ENCODE measurements around the gene ARRB2. TPM values are rescaled to one million over a fixed set of nuclear protein-coding genes. Genes with fewer than 3 reads are reported as not detected.

The ARRB2 gene
- total and polyA plus RNA-seq, 2 of the 13 experiments (the other 11 are each of a cell fraction or from before 2014, with no cell fraction given): 21.5 to 49.2 TPM

- TF ChIP-seq, protein P1, sequence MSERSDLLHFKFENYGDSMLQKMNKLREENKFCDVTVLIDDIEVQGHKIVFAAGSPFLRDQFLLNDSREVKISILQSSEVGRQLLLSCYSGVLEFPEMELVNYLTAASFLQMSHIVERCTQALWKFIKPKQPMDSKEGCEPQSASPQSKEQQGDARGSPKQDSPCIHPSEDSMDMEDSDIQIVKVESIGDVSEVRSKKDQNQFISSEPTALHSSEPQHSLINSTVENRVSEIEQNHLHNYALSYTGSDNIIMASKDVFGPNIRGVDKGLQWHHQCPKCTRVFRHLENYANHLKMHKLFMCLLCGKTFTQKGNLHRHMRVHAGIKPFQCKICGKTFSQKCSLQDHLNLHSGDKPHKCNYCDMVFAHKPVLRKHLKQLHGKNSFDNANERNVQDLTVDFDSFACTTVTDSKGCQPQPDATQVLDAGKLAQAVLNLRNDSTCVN (CRISPR knock-in tag; IDR thresholded peaks at IDR 0.05; ENCODE audit: borderline replicate concordance): no peak; the same call in none of the 2 replicates
- TF ChIP-seq HIVEP1 (CRISPR knock-in tag; IDR thresholded peaks at IDR 0.05) (peak; percentile 55; the same call in 1 of the 2 replicates), ZNF512 (CRISPR knock-in tag; IDR thresholded peaks at IDR 0.05) (no peak), CCDC6 (CRISPR knock-in tag; IDR thresholded peaks at IDR 0.05) (no peak), RBM22 (optimal IDR thresholded peaks at IDR 0.05; ENCODE audit: low read length) (no peak), CHCHD3 (CRISPR knock-in tag; IDR thresholded peaks at IDR 0.05) (no peak), XRCC5 (optimal IDR thresholded peaks at IDR 0.05; ENCODE audit: low read length) (peak; percentile 54), PLRG1 (conservative IDR thresholded peaks at IDR 0.05) (no peak), WIZ (CRISPR knock-in tag; IDR thresholded peaks at IDR 0.05) (no peak), SNAI1 (CRISPR knock-in tag; IDR thresholded peaks at IDR 0.05; ENCODE audit: borderline replicate concordance) (no peak), RNF2 (conservative IDR thresholded peaks at IDR 0.05; ENCODE audit: low read depth) (no peak), RBAK (CRISPR knock-in tag; IDR thresholded peaks at IDR 0.05) (no peak)
- TF ChIP-seq, protein P2, sequence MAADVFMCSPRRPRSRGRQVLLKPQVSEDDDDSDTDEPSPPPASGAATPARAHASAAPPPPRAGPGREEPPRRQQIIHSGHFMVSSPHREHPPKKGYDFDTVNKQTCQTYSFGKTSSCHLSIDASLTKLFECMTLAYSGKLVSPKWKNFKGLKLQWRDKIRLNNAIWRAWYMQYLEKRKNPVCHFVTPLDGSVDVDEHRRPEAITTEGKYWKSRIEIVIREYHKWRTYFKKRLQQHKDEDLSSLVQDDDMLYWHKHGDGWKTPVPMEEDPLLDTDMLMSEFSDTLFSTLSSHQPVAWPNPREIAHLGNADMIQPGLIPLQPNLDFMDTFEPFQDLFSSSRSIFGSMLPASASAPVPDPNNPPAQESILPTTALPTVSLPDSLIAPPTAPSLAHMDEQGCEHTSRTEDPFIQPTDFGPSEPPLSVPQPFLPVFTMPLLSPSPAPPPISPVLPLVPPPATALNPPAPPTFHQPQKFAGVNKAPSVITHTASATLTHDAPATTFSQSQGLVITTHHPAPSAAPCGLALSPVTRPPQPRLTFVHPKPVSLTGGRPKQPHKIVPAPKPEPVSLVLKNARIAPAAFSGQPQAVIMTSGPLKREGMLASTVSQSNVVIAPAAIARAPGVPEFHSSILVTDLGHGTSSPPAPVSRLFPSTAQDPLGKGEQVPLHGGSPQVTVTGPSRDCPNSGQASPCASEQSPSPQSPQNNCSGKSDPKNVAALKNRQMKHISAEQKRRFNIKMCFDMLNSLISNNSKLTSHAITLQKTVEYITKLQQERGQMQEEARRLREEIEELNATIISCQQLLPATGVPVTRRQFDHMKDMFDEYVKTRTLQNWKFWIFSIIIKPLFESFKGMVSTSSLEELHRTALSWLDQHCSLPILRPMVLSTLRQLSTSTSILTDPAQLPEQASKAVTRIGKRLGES (CRISPR knock-in tag; IDR thresholded peaks at IDR 0.05; ENCODE audit: borderline replicate concordance): no peak
- TF ChIP-seq, protein P3, sequence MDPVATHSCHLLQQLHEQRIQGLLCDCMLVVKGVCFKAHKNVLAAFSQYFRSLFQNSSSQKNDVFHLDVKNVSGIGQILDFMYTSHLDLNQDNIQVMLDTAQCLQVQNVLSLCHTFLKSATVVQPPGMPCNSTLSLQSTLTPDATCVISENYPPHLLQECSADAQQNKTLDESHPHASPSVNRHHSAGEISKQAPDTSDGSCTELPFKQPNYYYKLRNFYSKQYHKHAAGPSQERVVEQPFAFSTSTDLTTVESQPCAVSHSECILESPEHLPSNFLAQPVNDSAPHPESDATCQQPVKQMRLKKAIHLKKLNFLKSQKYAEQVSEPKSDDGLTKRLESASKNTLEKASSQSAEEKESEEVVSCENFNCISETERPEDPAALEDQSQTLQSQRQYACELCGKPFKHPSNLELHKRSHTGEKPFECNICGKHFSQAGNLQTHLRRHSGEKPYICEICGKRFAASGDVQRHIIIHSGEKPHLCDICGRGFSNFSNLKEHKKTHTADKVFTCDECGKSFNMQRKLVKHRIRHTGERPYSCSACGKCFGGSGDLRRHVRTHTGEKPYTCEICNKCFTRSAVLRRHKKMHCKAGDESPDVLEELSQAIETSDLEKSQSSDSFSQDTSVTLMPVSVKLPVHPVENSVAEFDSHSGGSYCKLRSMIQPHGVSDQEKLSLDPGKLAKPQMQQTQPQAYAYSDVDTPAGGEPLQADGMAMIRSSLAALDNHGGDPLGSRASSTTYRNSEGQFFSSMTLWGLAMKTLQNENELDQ (CRISPR knock-in tag; IDR thresholded peaks at IDR 0.05; ENCODE audit: borderline replicate concordance): no peak
- TF ChIP-seq, protein P4, sequence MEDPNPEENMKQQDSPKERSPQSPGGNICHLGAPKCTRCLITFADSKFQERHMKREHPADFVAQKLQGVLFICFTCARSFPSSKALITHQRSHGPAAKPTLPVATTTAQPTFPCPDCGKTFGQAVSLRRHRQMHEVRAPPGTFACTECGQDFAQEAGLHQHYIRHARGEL (CRISPR knock-in tag; IDR thresholded peaks at IDR 0.05): no peak
- TF ChIP-seq, protein P5, sequence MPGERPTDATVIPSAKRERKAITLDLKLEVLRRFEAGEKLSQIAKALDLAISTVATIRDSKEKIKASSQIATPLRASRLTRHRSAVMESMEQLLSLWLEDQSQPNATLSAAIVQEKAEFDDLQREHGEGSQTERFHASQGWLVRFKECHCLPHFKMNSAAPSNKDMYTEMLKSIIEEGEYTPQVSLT (CRISPR knock-in tag; IDR thresholded peaks at IDR 0.05; ENCODE audit: borderline replicate concordance, low read depth): no peak
Measured at GRCh38 chr17:4709794-4710692, at the start of gene ARRB2 (continued).

Data from HepG2 (cell line).